ENCODE results near the gene SYNRG.

GRCh38 chr17:37480427-37480826, 128.8 kb downstream of the SYNRG start:
- TF ChIP-seq GATA3 (IDR thresholded peaks at IDR 0.05; ENCODE audit: low read depth, low read length) (no peak), GATA2 (IDR thresholded peaks at IDR 0.05; ENCODE audit: low read depth, low read length) (no peak)

Data from SH-SY5Y (cell line).